PC-3 (cell line): ENCODE measurements around the gene MRTFA. TPM values are rescaled to one million over a fixed set of nuclear protein-coding genes. Genes with fewer than 3 reads are reported as not detected.

Experiments used
- ATAC-seq: fragments of 200-7000 bp; cut with Tn5 transposase; 2 replicates; pipeline ENCODE4 v1.9.1; 2020; ENCODE audit warnings: mild to moderate bottlenecking, moderate library complexity
- BruUV-seq: library from RNA; stranded (reverse); fragments of 400-500 nt; replicated peaks from 2 replicates; lab custom pipeline; 2021; lab: Mats Ljungman, UMichigan
- CTCF ChIA-PET: fragments of 300-600 bp; sonication (Branson Sonifier 250); formaldehyde crosslinking; loops from one replicate; lab custom pipeline; 2022; ENCODE audit warnings: antibody characterized with exemption; lab: Charles Lee
- POLR2A ChIA-PET: fragments of 300-600 bp; sonication (Branson Sonifier 250); formaldehyde crosslinking; loops from one replicate; lab custom pipeline; 2022; ENCODE audit warnings: antibody characterized with exemption; ENCODE audit not compliant: unreplicated experiment; lab: Charles Lee
- DNase-seq: peaks from one replicate; pipeline ENCODE4 v3.0.0-alpha.2; 2015
- H2AFZ ChIP-seq: fragments of 300-600 bp; sonication (generic); 2 replicates; pipeline ENCODE4 v1.6.0; 2016; ENCODE audit warnings: antibody characterized with exemption, low read length
- H3F3A ChIP-seq: fragments of 300-600 bp; sonication (generic); one replicate; pipeline ENCODE4 v1.6.0; 2017; ENCODE audit warnings: antibody characterized with exemption, low read length, control low read depth, mild to moderate bottlenecking; ENCODE audit not compliant: unreplicated experiment
- H3K27ac ChIP-seq: fragments of 300-600 bp; sonication (generic); 2 replicates; pipeline ENCODE4 v1.5.1; 2016; ENCODE audit warnings: mild to moderate bottlenecking, low read length
- H3K27me3 ChIP-seq: fragments of 300-600 bp; sonication (generic); 2 replicates; pipeline ENCODE4 v1.6.1; 2016; ENCODE audit warnings: low read length, mixed read lengths
- H3K36me3 ChIP-seq: fragments of 300-600 bp; sonication (generic); 2 replicates; pipeline ENCODE4 v1.6.1; 2016; ENCODE audit warnings: low read depth, mixed run types, low read length, mixed read lengths
- H3K4me1 ChIP-seq: fragments of 300-600 bp; sonication (generic); 2 replicates; pipeline ENCODE4 v1.5.1; 2016; ENCODE audit warnings: low read length; ENCODE audit not compliant: insufficient read depth
- H3K4me2 ChIP-seq: fragments of 300-600 bp; sonication (generic); 2 replicates; pipeline ENCODE4 v1.6.0; 2016; ENCODE audit warnings: low read length
- H3K4me3 ChIP-seq: fragments of 300-600 bp; sonication (generic); 2 replicates; pipeline ENCODE4 v1.5.1; 2016; ENCODE audit warnings: mild to moderate bottlenecking, low read length, mixed read lengths
- H3K79me2 ChIP-seq: fragments of 300-600 bp; sonication (generic); 2 replicates; pipeline ENCODE4 v1.6.1; 2017; ENCODE audit warnings: low read length, mixed read lengths
- H3K9ac ChIP-seq: fragments of 300-600 bp; sonication (generic); 2 replicates; pipeline ENCODE4 v1.6.0; 2016; ENCODE audit warnings: mild to moderate bottlenecking, low read length
- H3K9me2 ChIP-seq: fragments of 300-600 bp; sonication (generic); replicated peaks from 2 replicates; pipeline ENCODE4 v1.6.1; 2016; ENCODE audit warnings: mixed run types, low read length, mixed read lengths
- H3K9me3 ChIP-seq: fragments of 300-600 bp; sonication (generic); 2 replicates; pipeline ENCODE4 v1.6.1; 2016; ENCODE audit warnings: low read length, mixed read lengths
- H4K20me1 ChIP-seq: fragments of 300-600 bp; sonication (generic); 2 replicates; pipeline ENCODE4 v1.6.1; 2016; ENCODE audit warnings: low read length, mixed read lengths
- CTCF ChIP-seq: fragments of 300-600 bp; sonication (generic); conservative IDR thresholded peaks from 2 replicates; pipeline ENCODE4 v1.5.1; 2017; ENCODE audit warnings: antibody characterized with exemption, low read depth, mild to moderate bottlenecking, low read length
- EZH2 ChIP-seq: fragments of 300-600 bp; sonication (generic); IDR thresholded peaks from one replicate; pipeline ENCODE4 v1.6.1; 2017; ENCODE audit warnings: antibody characterized with exemption, mild to moderate bottlenecking, low read length; ENCODE audit not compliant: unreplicated experiment
- EZH2phosphoT487 ChIP-seq: fragments of 300-600 bp; sonication (generic); IDR thresholded peaks from 2 replicates; pipeline ENCODE4 v1.6.1; 2018; ENCODE audit warnings: mild to moderate bottlenecking, antibody characterized with exemption, low read length, borderline replicate concordance
- intact Hi-C: fragments of 100-400 bp; cut with micrococcal nuclease; formaldehyde crosslinking; loops from 2 replicates; pipeline ENCODE4 v1.9.0; 2023
- total RNA-seq: library from RNA; depleted of rRNA; stranded (reverse); fragments of >200 nt; gene quantifications from 2 replicates; pipeline ENCODE4 v1.2.3, GENCODE V29; 2014

Gene MRTFA
- total RNA-seq, 1 experiment from 2014 or later = 32.6 TPM

- H2AFZ ChIP-seq = no peak overlapping the region
- DNase-seq = no peak
- no peak for TF ChIP-seq EZH2
- no peak for TF ChIP-seq EZH2phosphoT487
- no peak for TF ChIP-seq CTCF
- H3K4me3 ChIP-seq = no peak overlapping the region
- no peaks in the 10 kb centered on the region for H3K27me3 ChIP-seq
- H3K79me2 ChIP-seq = no peaks in the 10 kb centered on the region
- H4K20me1 ChIP-seq = no peaks in the 10 kb centered on the region
- intact Hi-C loops = no loop called here
- no peak overlapping the region for H3K27ac ChIP-seq
- H3K36me3 ChIP-seq = peaks cover 4% of the 10 kb centered on the region; the same call in 1 of the 2 replicates
- no peaks in the 10 kb centered on the region for H3F3A ChIP-seq
- no peak overlapping the region for H3K4me2 ChIP-seq
- H3K4me1 ChIP-seq = peaks cover 7% of the 10 kb centered on the region
- no peak for ATAC-seq
- BruUV-seq = no TSS peak
- H3K9me2 ChIP-seq = no peaks in the 10 kb centered on the region
- CTCF ChIA-PET = no interaction called here
- POLR2A ChIA-PET = no interaction called here
- H3K9me3 ChIP-seq = no peaks in the 10 kb centered on the region
- no peak overlapping the region for H3K9ac ChIP-seq
Observed at GRCh38 chr22:40405178-40406062, 231.1 kb downstream of the MRTFA start.

GRCh38 chr22:40404251-40405177, 232.0 kb downstream of the MRTFA start:
- ATAC-seq (no peak), DNase-seq (no peak)
- Histone ChIP-seq H3K4me3 (no peak overlapping the region), H3K9me3 (no peaks in the 10 kb centered on the region), H3F3A (no peaks in the 10 kb centered on the region), H3K27ac (no peak overlapping the region), H3K9me2 (no peaks in the 10 kb centered on the region), H3K27me3 (no peaks in the 10 kb centered on the region), H3K9ac (no peak overlapping the region), H3K4me1 (no peaks in the 10 kb centered on the region), H3K4me2 (no peak overlapping the region), H2AFZ (no peak overlapping the region), H3K36me3 (peaks cover 4% of the 10 kb centered on the region; the same call in 1 of the 2 replicates), H3K79me2 (no peaks in the 10 kb centered on the region), H4K20me1 (no peaks in the 10 kb centered on the region)
- CTCF ChIA-PET = no interaction called here
- no peak for TF ChIP-seq CTCF
- no peak for TF ChIP-seq EZH2
- no peak for TF ChIP-seq EZH2phosphoT487
- no TSS peak for BruUV-seq
- intact Hi-C loops = no loop called here
- POLR2A ChIA-PET = no interaction called here
